NCI-H1105 (cell line): ENCODE results near the gene FAM217A.
A peak's percentile ranks its signal among the peaks of the same experiment; 100 is the strongest.
"Not testable (repeated sequence)": the region's sequence is repeated elsewhere in the genome, so short reads cannot be mapped to it uniquely, and the experiment has no call there.

Experiments
- DNase-seq: peaks from one replicate; lab custom pipeline; 2025; lab: John Stamatoyannopoulos, UW

Gene FAM217A

GRCh38 chr6:4078691-4079471 is at the start of gene FAM217A:
Gene FAM217A, minus strand, starts transcription at chr6:4079137. Its CDS starts 1,723 bp downstream, at chr6:4077414.
- no peak for DNase-seq

- DNase-seq = no peak
These were observed 49.1 kb upstream of the FAM217A start for GRCh38 chr6:4128072-4128471.

GRCh38 chr6:4125933-4126864 is 47.3 kb upstream of the FAM217A start:
- no peak for DNase-seq

GRCh38 chr6:4125500-4125899 is 46.6 kb upstream of the FAM217A start:
- DNase-seq = no peak

GRCh38 chr6:4124351-4124750 is 45.4 kb upstream of the FAM217A start:
- no peak for DNase-seq

- DNase-seq = no peak
These were observed 36.8 kb upstream of the FAM217A start for GRCh38 chr6:4115741-4116140.

GRCh38 chr6:4114123-4114522 is 35.2 kb upstream of the FAM217A start:
- DNase-seq = no peak

- DNase-seq = no peak
These were observed 34.7 kb upstream of the FAM217A start for GRCh38 chr6:4113649-4114048.

GRCh38 chr6:4112366-4112765 is 33.4 kb upstream of the FAM217A start:
- DNase-seq = no peak

- DNase-seq = not testable (repeated sequence)
These were observed 30.5 kb upstream of the FAM217A start for GRCh38 chr6:4109363-4109815.

GRCh38 chr6:4108561-4109093 is 29.7 kb upstream of the FAM217A start:
- DNase-seq = no peak

- no peak for DNase-seq
These were observed 28.9 kb upstream of the FAM217A start for GRCh38 chr6:4107873-4108272.

GRCh38 chr6:4105980-4106536 is 27.1 kb upstream of the FAM217A start:
- DNase-seq = no peak

- no peak for DNase-seq
These were observed 25.0 kb upstream of the FAM217A start for GRCh38 chr6:4103929-4104328.

- DNase-seq = peak; percentile 58
These were observed 23.8 kb upstream of the FAM217A start for GRCh38 chr6:4102687-4103244.

GRCh38 chr6:4101298-4101697 is 22.4 kb upstream of the FAM217A start:
- no peak for DNase-seq

- DNase-seq = no peak
These were observed 21.7 kb upstream of the FAM217A start for GRCh38 chr6:4100655-4101054.

GRCh38 chr6:4093288-4093687 is 14.4 kb upstream of the FAM217A start:
- no peak for DNase-seq

- no peak for DNase-seq
These were observed 13.0 kb upstream of the FAM217A start for GRCh38 chr6:4091941-4092340.

- not testable (repeated sequence) for DNase-seq
These were observed 11.1 kb upstream of the FAM217A start for GRCh38 chr6:4090043-4090442.

GRCh38 chr6:4088704-4089103 is 9.8 kb upstream of the FAM217A start:
- no peak for DNase-seq

- no peak for DNase-seq
These were observed 6.4 kb upstream of the FAM217A start for GRCh38 chr6:4085332-4085700.
